ENCODE results near the gene JMJD1C.

JMJD1C gene

DNA sequence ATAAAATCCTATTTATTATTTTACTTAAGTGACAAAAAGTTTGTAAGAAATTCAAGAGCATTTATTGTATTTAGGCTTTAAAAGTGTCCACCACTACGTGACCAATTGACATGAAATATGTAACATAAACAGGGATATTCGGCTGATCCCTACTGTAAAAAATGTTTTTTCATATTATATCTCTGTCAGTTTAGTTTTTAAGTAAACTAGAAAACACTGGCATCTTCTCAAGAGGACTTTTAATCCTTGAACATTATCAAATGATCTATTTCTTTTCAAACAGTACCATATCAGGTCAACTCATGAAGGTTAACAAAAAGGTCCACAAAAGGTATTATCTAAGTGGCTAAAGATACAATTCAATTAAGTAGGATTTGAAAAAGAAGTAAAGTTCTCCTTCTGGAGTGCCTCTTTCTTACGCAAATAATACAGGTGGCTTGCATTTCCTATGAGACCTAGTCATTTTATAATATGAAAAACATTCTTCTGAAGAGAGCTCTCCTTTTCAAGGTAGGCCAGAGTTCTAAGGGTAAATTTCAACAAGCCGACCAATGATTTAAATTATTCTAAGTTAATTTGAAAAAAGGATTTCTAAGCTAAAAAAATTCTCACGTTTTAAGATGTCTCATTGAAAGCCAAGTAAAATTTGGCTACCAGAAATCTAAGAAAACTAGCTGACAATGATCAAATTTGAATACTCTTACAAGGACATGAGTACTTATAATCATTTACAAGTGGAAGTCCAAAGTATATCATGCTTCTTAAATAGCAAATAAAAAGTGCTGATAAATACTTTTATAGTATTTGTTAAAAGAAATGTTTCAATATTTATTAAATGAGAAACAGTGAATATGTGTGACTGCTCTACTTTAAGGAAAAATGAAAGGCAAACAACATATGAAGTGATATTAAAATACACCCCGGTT is 199.1 kb downstream of the JMJD1C start:
- no peaks in the 10 kb centered on the region for H3K27me3 ChIP-seq (replicated peaks; ENCODE audit: control insufficient read depth, insufficient read depth, low read length)
- DNase-seq (ENCODE audit: extremely low read depth, insufficient read length), result no peak
- no peak for TF ChIP-seq CTCF (IDR thresholded peaks at IDR 0.05; ENCODE audit: insufficient read depth, low read length, poor library complexity, severe bottlenecking)
- no peaks in the 10 kb centered on the region for H3K36me3 ChIP-seq (ENCODE audit: control insufficient read depth, insufficient read depth, low read length)
- H3K4me3 ChIP-seq (replicated peaks; ENCODE audit: low read depth, low read length), result peak overlapping the region; percentile 76

DNA sequence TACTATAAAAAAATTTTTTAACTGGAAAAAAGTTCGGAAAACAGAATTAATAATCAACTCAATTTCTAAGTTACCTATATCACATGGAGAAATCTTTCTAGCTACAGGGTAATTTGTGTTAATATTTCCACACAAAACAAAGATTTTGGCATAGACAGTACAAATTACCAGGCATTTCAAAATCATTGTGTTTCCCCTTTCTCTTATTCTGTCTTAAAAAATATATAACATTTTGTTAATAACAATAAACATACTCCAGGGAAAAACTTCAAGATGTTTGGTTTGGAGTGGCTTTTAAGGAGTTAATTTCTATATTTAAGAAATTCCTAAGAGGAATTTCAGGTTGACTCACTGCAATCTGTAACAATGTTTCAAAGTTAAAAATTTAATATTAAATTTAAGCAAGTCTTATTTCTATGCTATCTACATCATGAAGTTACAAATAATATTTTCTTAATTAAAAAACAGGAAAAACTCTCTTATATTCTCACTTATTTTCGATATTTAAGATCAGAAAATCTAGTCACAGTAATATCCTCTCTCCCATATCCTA is 200.0 kb downstream of the JMJD1C start:
- H3K27me3 ChIP-seq (replicated peaks; ENCODE audit: control insufficient read depth, insufficient read depth, low read length), result no peaks in the 10 kb centered on the region
- no peak for DNase-seq (ENCODE audit: extremely low read depth, insufficient read length)
- H3K36me3 ChIP-seq (ENCODE audit: control insufficient read depth, insufficient read depth, low read length), result no peaks in the 10 kb centered on the region
- no peak for TF ChIP-seq CTCF (IDR thresholded peaks at IDR 0.05; ENCODE audit: insufficient read depth, low read length, poor library complexity, severe bottlenecking)
- H3K4me3 ChIP-seq (replicated peaks; ENCODE audit: low read depth, low read length), result peak overlapping the region; percentile 76

- H3K27me3 ChIP-seq (replicated peaks; ENCODE audit: control insufficient read depth, insufficient read depth, low read length), result no peaks in the 10 kb centered on the region
- no peak for TF ChIP-seq CTCF (IDR thresholded peaks at IDR 0.05; ENCODE audit: insufficient read depth, low read length, poor library complexity, severe bottlenecking)
- H3K4me3 ChIP-seq (replicated peaks; ENCODE audit: low read depth, low read length), result peak overlapping the region; percentile 76
- no peaks in the 10 kb centered on the region for H3K36me3 ChIP-seq (ENCODE audit: control insufficient read depth, insufficient read depth, low read length)
- no peak for DNase-seq (ENCODE audit: extremely low read depth, insufficient read length)
Observed at GRCh38 chr10:63265222-63265617, 200.6 kb downstream of the JMJD1C start.

- no peaks in the 10 kb centered on the region for H3K27me3 ChIP-seq (replicated peaks; ENCODE audit: control insufficient read depth, insufficient read depth, low read length)
- H3K4me3 ChIP-seq (replicated peaks; ENCODE audit: low read depth, low read length), result peak overlapping the region; percentile 76
- no peak for DNase-seq (ENCODE audit: extremely low read depth, insufficient read length)
- TF ChIP-seq CTCF (IDR thresholded peaks at IDR 0.05; ENCODE audit: insufficient read depth, low read length, poor library complexity, severe bottlenecking), result no peak
- H3K36me3 ChIP-seq (ENCODE audit: control insufficient read depth, insufficient read depth, low read length), result no peaks in the 10 kb centered on the region
Observed at GRCh38 chr10:63264617-63265221, 201.1 kb downstream of the JMJD1C start.

- Histone ChIP-seq H3K27me3 (replicated peaks; ENCODE audit: control insufficient read depth, insufficient read depth, low read length) (no peaks in the 10 kb centered on the region), H3K4me3 (replicated peaks; ENCODE audit: low read depth, low read length) (peak overlapping the region; percentile 40), H3K36me3 (ENCODE audit: control insufficient read depth, insufficient read depth, low read length) (no peaks in the 10 kb centered on the region)
- no peak for TF ChIP-seq CTCF (IDR thresholded peaks at IDR 0.05; ENCODE audit: insufficient read depth, low read length, poor library complexity, severe bottlenecking)
- no peak for DNase-seq (ENCODE audit: extremely low read depth, insufficient read length)
Observed at GRCh38 chr10:63262430-63263073, 203.2 kb downstream of the JMJD1C start.
